ENCODE results near the gene DCDC2C. TPM values are rescaled to one million over a fixed set of nuclear protein-coding genes. Genes with fewer than 3 reads are reported as not detected.
A peak's percentile ranks its signal among the peaks of the same experiment; 100 is the strongest.

Gene DCDC2C
- total RNA-seq, 1 experiment from 2014 or later = not detected

DNA sequence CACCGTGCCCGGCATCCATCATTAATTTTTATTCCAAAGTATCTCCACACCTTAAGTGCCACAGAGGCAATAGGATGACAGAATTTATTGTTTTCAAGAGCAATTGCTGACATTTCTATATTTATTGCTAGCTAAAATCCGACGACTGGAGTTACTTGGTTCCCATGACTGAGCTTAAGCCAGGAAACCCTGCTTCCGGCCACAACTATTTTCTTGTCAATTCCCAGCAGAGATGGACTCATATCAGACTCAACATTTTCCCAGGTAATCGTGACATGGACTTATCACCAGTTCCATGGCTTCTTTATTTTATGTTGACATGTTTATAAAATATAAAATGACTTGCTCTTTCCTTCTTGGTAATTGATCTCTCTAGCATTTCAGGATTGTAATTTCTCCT, 20.6 kb upstream of the DCDC2C start:
- H3K9me3 ChIP-seq (ENCODE audit: low read length) = no peaks in the 10 kb centered on the region
- TF ChIP-seq EZH2 (IDR thresholded peaks at IDR 0.05; ENCODE audit: low read length, unreplicated experiment) = no peak
- TF ChIP-seq, protein P1, sequence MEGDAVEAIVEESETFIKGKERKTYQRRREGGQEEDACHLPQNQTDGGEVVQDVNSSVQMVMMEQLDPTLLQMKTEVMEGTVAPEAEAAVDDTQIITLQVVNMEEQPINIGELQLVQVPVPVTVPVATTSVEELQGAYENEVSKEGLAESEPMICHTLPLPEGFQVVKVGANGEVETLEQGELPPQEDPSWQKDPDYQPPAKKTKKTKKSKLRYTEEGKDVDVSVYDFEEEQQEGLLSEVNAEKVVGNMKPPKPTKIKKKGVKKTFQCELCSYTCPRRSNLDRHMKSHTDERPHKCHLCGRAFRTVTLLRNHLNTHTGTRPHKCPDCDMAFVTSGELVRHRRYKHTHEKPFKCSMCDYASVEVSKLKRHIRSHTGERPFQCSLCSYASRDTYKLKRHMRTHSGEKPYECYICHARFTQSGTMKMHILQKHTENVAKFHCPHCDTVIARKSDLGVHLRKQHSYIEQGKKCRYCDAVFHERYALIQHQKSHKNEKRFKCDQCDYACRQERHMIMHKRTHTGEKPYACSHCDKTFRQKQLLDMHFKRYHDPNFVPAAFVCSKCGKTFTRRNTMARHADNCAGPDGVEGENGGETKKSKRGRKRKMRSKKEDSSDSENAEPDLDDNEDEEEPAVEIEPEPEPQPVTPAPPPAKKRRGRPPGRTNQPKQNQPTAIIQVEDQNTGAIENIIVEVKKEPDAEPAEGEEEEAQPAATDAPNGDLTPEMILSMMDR (conservative IDR thresholded peaks at IDR 0.05; ENCODE audit: low read depth, low read length) = no peak
- no peak for TF ChIP-seq EZH2phosphoT487 (IDR thresholded peaks at IDR 0.05; ENCODE audit: borderline replicate concordance, low read length)

DNA sequence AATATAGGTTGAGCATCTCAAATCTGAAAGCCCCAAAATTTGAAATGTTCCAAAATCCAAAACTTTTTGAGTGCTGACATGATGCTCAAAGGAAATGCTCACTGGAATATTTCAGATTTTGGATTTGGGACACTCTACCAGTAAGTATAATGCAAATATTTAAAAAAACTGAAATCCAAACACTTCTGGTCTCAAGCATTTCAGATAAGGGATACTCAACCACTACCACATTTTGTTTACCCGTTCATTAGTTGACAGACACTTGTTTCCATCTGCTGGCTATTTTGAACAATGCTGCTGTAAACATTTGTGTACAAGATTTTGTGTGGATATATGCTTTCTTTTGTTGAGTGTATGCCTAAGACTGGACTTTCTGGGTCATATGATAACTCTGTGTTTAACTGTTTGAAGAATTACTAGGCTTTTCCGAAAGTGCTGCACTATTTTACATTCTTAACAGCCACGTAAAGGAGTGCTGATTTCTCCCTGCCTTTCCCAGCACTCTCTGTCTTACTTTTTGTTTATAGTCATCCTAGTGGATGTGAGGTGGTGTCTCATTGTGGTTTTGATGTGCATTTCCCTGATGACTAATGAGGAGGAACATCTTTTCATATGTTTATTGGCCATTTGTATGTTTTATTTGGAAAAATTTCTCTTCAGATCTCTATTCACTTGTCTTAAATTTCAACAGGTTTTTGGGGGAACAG, 19.5 kb upstream of the DCDC2C start:
- no peak overlapping the region for H3K9ac ChIP-seq (ENCODE audit: low read length)
- no peaks in the 10 kb centered on the region for H3K79me2 ChIP-seq (ENCODE audit: low read length)
- ATAC-seq (peak; percentile 69), DNase-seq (peak; percentile 39)
- no peak for TF ChIP-seq EZH2phosphoT487 (IDR thresholded peaks at IDR 0.05; ENCODE audit: borderline replicate concordance, low read length)
- no peak for TF ChIP-seq EZH2 (IDR thresholded peaks at IDR 0.05; ENCODE audit: low read length, unreplicated experiment)
- TF ChIP-seq, protein P1 (conservative IDR thresholded peaks at IDR 0.05; ENCODE audit: low read depth, low read length) = no peak
- H3K36me3 ChIP-seq (ENCODE audit: low read depth, low read length) = no peaks in the 10 kb centered on the region
- no peak overlapping the region for H3K4me2 ChIP-seq (ENCODE audit: low read length)
- POLR2A ChIA-PET (ENCODE audit: unreplicated experiment) = no interaction called here
- BruUV-seq (replicated peaks) = no TSS peak
- CTCF ChIA-PET = no interaction called here
- no peaks in the 10 kb centered on the region for H3K4me1 ChIP-seq (ENCODE audit: insufficient read depth, low read length)
- no peaks in the 10 kb centered on the region for H4K20me1 ChIP-seq (ENCODE audit: low read length)
- intact Hi-C loops (cut with micrococcal nuclease) = no loop called here
- H3K9me2 ChIP-seq (replicated peaks; ENCODE audit: low read length) = no peaks in the 10 kb centered on the region
- no peaks in the 10 kb centered on the region for H3K9me3 ChIP-seq (ENCODE audit: low read length)
- no peak overlapping the region for H2AFZ ChIP-seq (ENCODE audit: low read length)
- H3K4me3 ChIP-seq (ENCODE audit: low read length) = no peak overlapping the region
- H3F3A ChIP-seq (ENCODE audit: low read length, unreplicated experiment) = no peaks in the 10 kb centered on the region
- peaks cover 27% of the 10 kb centered on the region for H3K27me3 ChIP-seq (ENCODE audit: low read length)
- H3K27ac ChIP-seq (ENCODE audit: low read length) = no peak overlapping the region

More for the DNA sequence above, 20.6 kb upstream of the DCDC2C start:
- Histone ChIP-seq H2AFZ (ENCODE audit: low read length) (no peak overlapping the region), H3K27me3 (ENCODE audit: low read length) (peaks cover 38% of the 10 kb centered on the region), H3K4me1 (ENCODE audit: insufficient read depth, low read length) (no peaks in the 10 kb centered on the region), H3K4me2 (ENCODE audit: low read length) (no peak overlapping the region), H3F3A (ENCODE audit: low read length, unreplicated experiment) (no peaks in the 10 kb centered on the region), H3K9ac (ENCODE audit: low read length) (no peak overlapping the region), H3K4me3 (ENCODE audit: low read length) (no peak overlapping the region), H4K20me1 (ENCODE audit: low read length) (no peaks in the 10 kb centered on the region), H3K36me3 (ENCODE audit: low read depth, low read length) (no peaks in the 10 kb centered on the region), H3K79me2 (ENCODE audit: low read length) (no peaks in the 10 kb centered on the region), H3K27ac (ENCODE audit: low read length) (no peak overlapping the region), H3K9me2 (replicated peaks; ENCODE audit: low read length) (no peaks in the 10 kb centered on the region)
- DNase-seq (no peak), ATAC-seq (no peak)
- intact Hi-C loops (cut with micrococcal nuclease) = no loop called here
- BruUV-seq (replicated peaks) = no TSS peak
- POLR2A ChIA-PET (ENCODE audit: unreplicated experiment) = no interaction called here
- CTCF ChIA-PET = no interaction called here

DNA sequence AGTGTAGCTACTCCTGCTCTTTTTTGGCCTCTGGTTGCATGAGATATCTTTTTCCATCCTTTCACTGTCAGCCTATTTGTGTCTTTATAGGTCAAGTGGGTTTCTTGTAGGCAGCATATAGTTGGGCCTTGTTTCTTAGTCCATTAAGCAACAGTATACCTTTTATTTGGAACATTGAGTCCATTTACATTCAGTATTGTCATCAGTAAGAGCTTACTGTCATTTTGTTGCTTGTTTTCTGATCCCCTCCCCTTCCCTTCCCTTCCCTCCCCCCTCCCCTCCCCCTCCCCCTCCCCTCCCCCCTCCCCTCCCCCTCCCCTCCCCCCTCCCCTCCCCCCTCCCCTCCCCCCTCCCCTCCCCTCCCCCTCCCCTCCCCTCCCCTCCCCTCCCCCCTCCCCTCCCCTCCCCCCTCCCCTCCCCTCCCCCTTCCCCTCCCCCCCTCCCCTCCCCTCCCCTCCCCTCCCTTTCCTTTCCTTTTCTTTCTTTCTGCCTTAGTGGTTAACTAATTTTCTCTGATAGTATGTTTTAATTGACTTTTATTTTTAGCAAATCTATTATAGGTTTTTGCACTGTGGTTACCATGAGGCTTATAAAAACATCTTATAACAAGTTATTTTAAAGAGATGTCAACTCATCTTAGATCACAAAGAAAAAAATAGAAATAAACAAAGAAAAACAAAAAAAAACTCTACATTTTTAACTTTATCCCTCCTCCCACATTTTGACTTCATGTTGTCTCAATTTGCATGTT, 13.2 kb upstream of the DCDC2C start:
- Histone ChIP-seq H3K27me3 (ENCODE audit: low read length) (peaks cover 22% of the 10 kb centered on the region), H3K4me2 (ENCODE audit: low read length) (no peak overlapping the region), H3K79me2 (ENCODE audit: low read length) (no peaks in the 10 kb centered on the region), H3K9me2 (replicated peaks; ENCODE audit: low read length) (no peaks in the 10 kb centered on the region), H3K27ac (ENCODE audit: low read length) (no peak overlapping the region), H3K4me3 (ENCODE audit: low read length) (no peak overlapping the region), H2AFZ (ENCODE audit: low read length) (no peak overlapping the region), H3K9me3 (ENCODE audit: low read length) (no peaks in the 10 kb centered on the region), H3K4me1 (ENCODE audit: insufficient read depth, low read length) (no peaks in the 10 kb centered on the region), H3K9ac (ENCODE audit: low read length) (no peak overlapping the region), H4K20me1 (ENCODE audit: low read length) (no peaks in the 10 kb centered on the region), H3K36me3 (ENCODE audit: low read depth, low read length) (no peaks in the 10 kb centered on the region), H3F3A (ENCODE audit: low read length, unreplicated experiment) (no peaks in the 10 kb centered on the region)
- no TSS peak for BruUV-seq (replicated peaks)
- POLR2A ChIA-PET (ENCODE audit: unreplicated experiment) = no interaction called here
- ATAC-seq (no peak), DNase-seq (peak; percentile 7)
- intact Hi-C loops (cut with micrococcal nuclease) = no loop called here
- CTCF ChIA-PET = no interaction called here
- TF ChIP-seq EZH2phosphoT487 (IDR thresholded peaks at IDR 0.05; ENCODE audit: borderline replicate concordance, low read length) = no peak
- TF ChIP-seq EZH2 (IDR thresholded peaks at IDR 0.05; ENCODE audit: low read length, unreplicated experiment) = no peak
- TF ChIP-seq, protein P1 (conservative IDR thresholded peaks at IDR 0.05; ENCODE audit: low read depth, low read length) = no peak
